Gastrocnemius medialis (tissue), 4 donors: ENCODE results near the gene C6orf118.

ENCODE experiments used
- POLR2A ChIP-seq, 2 donors: fragments of 450-650 bp; IDR thresholded peaks; one replicate each; pipeline ENCODE4 v1.6.1; 2017; ENCODE audit warnings: antibody characterized with exemption in 2 of 2, mild to moderate bottlenecking in 2 of 2, moderate library complexity in 2 of 2
- TF ChIP-seq, protein P1 (sequence below), 5 experiments: fragments of 450-650 bp in 3 of 5; fragments of 200-600 bp in 2 of 5; sonication (generic) in 2 of 5; IDR thresholded peaks in 4 of 5; conservative IDR thresholded peaks in 1 of 5; 1 replicate in 4 of 5; 2 replicates in 1 of 5; pipeline ENCODE4 v1.5.1; 2016 to 2019; ENCODE audit warnings: antibody characterized with exemption in 5 of 5, mild to moderate bottlenecking in 3 of 5, moderate library complexity in 3 of 5

DNA sequence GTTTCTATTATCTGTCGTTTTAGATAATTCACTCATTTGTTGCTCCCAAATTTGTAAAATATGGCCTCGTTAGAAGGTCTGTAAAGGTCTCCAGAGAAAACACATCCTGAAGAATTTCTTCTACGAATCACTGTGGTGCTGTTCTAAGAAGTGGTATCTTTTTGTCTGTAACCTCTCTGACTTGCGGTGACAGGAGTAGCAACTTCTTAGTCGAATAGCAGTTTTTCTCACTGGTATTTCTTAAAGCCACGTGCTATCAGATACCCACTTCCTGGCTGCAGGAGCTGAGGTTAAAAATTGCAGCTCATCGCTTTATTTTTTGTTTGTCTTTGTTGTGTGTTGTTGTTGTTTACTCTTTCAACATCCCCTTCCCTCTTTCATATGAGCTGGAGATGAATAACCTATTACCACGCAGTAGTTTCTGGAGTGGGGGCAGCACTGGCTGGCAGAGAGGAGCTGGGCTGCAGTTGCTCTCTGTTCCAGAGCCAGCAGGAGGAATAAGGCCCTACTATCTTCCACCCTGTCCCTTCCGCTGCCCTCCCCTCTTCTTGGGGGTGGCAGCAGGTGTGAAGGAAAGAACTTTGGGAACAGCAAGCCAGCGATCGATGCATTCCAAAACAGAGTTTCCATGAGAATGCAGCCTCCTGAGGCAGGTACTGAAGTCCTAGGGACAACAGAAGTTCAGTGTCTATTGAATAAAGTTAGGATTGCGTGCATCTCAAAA, 64.7 kb downstream of the C6orf118 start:
- no peak for TF ChIP-seq POLR2A (IDR thresholded peaks at IDR 0.05)
- TF ChIP-seq, protein P1, sequence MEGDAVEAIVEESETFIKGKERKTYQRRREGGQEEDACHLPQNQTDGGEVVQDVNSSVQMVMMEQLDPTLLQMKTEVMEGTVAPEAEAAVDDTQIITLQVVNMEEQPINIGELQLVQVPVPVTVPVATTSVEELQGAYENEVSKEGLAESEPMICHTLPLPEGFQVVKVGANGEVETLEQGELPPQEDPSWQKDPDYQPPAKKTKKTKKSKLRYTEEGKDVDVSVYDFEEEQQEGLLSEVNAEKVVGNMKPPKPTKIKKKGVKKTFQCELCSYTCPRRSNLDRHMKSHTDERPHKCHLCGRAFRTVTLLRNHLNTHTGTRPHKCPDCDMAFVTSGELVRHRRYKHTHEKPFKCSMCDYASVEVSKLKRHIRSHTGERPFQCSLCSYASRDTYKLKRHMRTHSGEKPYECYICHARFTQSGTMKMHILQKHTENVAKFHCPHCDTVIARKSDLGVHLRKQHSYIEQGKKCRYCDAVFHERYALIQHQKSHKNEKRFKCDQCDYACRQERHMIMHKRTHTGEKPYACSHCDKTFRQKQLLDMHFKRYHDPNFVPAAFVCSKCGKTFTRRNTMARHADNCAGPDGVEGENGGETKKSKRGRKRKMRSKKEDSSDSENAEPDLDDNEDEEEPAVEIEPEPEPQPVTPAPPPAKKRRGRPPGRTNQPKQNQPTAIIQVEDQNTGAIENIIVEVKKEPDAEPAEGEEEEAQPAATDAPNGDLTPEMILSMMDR (IDR thresholded peaks at IDR 0.05 in 4 of 5, conservative IDR thresholded peaks at IDR 0.05 in 1 of 5) = no peak
